HG02938 (cell line): Measurements from ENCODE around the gene IKBKG.
A peak's percentile ranks its signal among the peaks of the same experiment; 100 is the strongest.
"Not testable (repeated sequence)": the region's sequence is repeated elsewhere in the genome, so short reads cannot be mapped to it uniquely, and the experiment has no call there.

ENCODE experiments used
- ATAC-seq: cut with Tn5 transposase; IDR thresholded peaks from one replicate; pipeline ENCODE4 v1.9.1; 2021; ENCODE audit warnings: mild to moderate bottlenecking, moderate library complexity; ENCODE audit not compliant: unreplicated experiment

IKBKG gene

GRCh38 chrX:154525606-154526490 is 21.6 kb upstream of the IKBKG start:
- no peak for ATAC-seq

GRCh38 chrX:154526901-154527675 is 20.3 kb upstream of the IKBKG start:
- peak; percentile 72 for ATAC-seq

DNA sequence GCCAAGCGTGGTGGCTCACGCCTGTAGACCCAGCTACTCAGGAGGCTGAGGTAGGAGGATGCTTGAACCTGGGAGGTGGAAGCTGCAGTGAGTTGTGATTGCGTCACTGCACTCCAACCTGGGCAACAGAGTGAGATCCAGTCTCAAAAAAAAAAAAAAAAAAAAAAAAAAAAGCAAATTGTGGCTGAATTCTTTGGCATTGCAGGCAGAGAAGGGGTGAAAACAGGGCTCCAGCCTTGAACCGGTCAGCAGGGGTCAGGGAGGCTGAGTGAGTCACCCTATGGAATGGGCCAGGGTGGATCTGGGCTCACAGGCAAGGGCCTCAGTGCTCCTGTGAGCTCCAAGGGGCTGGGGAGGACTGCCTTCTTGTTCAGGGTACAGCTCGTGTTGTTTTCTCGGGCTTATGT is 18.2 kb upstream of the IKBKG start:
- ATAC-seq, result no peak

DNA sequence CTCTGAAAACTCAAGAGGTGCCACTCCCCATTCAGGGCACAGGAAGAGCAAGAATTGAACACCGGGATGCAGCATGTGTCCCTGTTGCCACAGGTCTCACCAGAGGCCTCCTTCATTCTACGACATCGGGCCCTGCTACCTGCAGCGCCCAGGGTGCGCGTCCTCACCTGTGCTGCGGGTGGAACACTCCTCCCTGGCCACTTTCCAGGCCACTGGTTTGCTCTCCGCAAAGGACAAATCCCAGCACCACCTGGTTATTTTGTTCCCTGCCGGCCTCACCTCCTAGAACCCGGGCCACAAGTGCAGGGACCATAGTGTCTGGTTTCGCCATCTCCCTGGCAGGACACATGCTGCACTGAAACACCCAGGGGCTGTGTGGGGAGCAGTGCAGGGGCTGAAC is 17.1 kb upstream of the IKBKG start:
- ATAC-seq, result no peak

- no peak for ATAC-seq
Observed at GRCh38 chrX:154531626-154532025, 15.8 kb upstream of the IKBKG start.

DNA sequence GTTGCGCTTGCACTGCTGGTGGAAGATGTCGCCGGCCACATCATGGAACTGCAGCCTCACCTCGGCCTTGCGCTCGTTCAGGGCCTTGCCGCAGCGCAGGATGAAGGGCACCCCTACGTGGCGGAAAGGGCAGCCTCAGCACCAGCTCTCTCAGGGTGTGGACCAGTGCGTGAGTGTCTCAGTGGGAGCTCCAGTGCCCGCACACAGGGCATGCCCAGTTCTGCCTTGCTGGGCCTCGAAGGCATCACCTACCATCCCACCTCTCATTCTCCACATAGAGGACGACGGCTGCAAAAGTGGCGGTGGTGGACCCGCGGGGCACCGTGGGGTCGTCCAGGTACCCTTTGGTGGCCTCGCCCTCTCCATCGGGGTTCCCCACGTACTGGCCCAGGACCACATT is 14.7 kb upstream of the IKBKG start:
- ATAC-seq, result no peak

GRCh38 chrX:154534526-154535322 is 12.7 kb upstream of the IKBKG start:
- ATAC-seq, result peak; percentile 79

DNA sequence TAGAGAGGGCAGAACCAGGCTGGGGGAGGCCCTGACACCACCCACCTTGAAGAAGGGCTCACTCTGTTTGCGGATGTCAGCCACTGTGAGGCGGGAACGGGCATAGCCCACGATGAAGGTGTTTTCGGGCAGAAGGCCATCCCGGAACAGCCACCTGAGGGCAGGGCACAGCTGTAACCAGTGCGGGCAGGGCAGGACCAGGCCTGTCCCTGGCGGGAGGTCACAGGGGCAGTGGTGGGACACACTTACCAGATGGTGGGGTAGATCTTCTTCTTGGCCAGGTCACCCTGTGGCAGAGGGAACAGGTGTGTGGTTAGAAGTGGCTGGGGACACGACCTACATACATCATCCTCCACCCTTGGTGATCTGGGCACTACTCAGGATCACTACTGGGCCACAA is 11.5 kb upstream of the IKBKG start:
- no peak for ATAC-seq

DNA sequence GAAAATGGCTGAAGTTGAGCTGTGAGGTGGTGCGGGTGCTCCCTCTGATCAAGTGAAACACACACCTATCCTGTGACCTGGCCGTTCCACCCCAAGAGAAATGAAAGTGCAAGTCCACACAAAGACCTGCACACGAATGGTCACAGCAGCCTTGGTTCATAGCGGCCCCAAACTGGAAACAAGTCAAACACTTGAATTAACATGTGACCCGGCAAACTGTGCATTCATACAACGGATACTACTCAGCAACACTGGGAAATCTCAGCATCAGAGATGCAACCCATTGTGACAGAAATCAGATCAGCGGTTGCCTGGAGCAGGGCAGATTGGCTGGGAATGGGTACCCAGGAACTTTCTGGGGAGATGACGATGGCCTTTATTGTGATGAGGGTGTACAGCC is 8.3 kb upstream of the IKBKG start:
- no peak for ATAC-seq

GRCh38 chrX:154540365-154540764 is 7.1 kb upstream of the IKBKG start:
- not testable (repeated sequence) for ATAC-seq

DNA sequence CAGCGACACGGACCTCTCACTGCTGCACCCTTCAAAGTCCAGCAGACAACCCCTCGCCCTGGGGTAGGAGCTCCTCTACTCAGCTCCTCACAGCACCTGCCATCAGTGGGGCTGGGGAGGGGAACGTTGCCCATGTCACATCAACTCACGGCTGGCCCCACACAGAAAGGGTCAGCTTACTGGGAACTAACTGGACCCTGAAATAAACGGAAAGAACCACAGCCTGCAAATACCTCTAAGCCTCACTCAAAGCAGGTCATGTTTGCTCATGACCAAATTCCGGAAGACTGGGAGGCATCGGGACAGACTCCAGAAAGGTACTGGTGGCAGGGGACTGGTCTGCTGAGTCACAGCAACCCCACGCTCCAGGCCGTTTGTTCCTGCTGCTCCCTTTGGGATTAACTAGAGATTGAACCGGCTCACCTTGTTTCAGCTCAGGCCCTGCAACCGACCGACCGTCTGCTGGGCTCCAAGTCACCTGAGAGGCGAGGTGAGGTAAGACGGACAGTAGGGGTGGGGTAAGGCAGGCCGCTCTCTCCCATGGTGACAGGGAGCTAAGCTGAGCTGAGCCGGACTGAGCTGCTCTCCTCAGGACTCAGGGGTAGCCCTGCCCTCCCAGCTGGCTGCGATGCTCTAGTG is 6.4 kb upstream of the IKBKG start:
- ATAC-seq, result no peak

GRCh38 chrX:154541589-154541895 is 5.9 kb upstream of the IKBKG start:
- no peak for ATAC-seq

- no peak for ATAC-seq
Observed at GRCh38 chrX:154541896-154542722, 5.3 kb upstream of the IKBKG start.

- no peak for ATAC-seq
Observed at GRCh38 chrX:154542723-154543424, 4.5 kb upstream of the IKBKG start.

GRCh38 chrX:154545673-154546274 is 1.6 kb upstream of the IKBKG start:
- no peak for ATAC-seq

- ATAC-seq, result peak; percentile 22
Observed at GRCh38 chrX:154546354-154547244, 821 bp upstream of the IKBKG start, which contains the start of gene G6PD. G6PD (minus strand) TSS chrX:154546846; CDS start chrX:154546155, 691 bp downstream.

GRCh38 chrX:154548028-154548316 is 552 bp downstream of the IKBKG start:
- ATAC-seq, result no peak

DNA sequence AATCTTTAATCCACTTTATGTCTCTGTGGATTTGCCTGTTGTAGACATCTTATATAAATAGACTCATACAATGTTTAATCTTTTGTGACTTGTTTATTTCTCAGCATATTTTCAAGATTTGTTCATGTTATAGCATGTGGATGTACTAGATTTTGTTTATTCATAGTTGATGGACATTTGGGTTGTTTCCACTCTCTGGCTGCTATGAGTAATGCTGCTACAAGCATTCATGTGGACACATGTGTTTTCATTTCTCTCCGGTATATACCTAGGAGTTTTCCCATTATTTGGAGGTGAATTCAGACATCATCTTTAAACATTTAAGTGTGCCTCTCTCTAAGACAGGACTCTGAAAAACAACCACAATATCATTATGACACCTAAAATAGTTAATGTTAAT is 2.3 kb downstream of the IKBKG start:
- no peak for ATAC-seq
